Activated T-cell treated with anti-CD3 and anti-CD28 coated beads for 4 hours (primary cell): Measurements from ENCODE around the gene HRG.

Experiments used
- DNase-seq: peaks from one replicate; pipeline ENCODE4 v3.0.0-alpha.2; 2020

The HRG gene

DNA sequence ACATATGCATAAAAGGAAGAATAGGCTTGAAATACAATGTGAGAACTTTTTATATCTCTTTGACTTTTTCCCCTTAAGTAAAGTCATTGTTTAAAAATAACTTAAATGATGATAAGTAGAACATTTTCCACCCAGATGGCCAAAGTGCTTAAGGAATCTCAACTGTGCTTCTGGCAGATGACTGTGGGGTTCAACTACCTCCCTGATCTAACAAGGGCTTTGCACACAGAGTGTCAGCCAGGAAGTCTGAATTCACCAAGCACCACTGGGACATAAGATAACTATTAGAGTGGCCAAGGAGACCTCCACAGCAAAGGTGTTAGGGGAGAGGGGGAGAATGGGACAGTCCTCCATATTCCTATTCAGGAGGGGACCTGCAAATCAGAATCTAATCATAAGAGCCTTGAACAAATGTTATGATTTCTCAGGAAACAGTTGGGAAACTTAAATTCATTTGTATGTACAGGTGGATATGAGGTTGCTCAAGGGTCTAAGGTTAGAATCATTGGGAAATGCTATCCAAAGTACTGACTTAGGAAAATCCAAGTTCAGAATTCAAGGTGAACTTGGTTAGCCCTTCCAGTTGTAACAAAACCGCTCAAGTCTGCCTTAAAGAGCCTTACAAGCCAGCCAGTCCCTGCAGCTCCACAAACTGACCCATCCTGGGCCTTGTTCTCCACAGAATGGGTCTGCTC is 25.9 kb upstream of the HRG start, which contains the start of gene FETUB:
FETUB (plus strand) TSS at position 622 of the 695 bp plus-strand sequence; CDS start at position 684, 62 bp downstream.
- no peak for DNase-seq

DNA sequence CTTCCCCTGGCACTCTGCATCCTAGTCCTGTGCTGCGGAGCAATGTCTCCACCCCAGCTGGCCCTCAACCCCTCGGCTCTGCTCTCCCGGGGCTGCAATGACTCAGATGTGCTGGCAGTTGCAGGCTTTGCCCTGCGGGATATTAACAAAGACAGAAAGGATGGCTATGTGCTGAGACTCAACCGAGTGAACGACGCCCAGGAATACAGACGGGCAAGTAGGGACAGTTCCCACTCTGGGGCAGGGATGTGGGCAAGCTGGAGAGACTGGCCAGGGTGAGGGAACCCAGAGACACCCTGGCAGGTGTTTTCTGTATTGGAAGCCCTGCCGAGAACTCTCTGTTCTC is 25.4 kb upstream of the HRG start:
- no peak for DNase-seq

DNA sequence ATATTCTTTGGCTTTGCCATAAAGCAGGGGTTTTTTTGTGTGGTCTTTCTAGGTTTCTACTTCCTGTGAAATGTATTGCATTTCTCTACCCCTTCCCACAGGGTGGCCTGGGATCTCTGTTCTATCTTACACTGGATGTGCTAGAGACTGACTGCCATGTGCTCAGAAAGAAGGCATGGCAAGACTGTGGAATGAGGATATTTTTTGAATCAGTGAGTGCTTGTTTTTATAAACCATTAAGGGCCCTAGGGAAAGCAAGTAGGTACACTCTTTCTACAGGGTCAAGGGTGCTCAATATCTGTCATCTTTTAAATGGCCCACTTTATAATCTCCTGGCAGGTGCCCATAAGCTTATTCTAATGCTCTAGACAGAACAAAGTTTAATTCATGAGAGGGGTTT is 24.9 kb upstream of the HRG start:
- DNase-seq = no peak

DNA sequence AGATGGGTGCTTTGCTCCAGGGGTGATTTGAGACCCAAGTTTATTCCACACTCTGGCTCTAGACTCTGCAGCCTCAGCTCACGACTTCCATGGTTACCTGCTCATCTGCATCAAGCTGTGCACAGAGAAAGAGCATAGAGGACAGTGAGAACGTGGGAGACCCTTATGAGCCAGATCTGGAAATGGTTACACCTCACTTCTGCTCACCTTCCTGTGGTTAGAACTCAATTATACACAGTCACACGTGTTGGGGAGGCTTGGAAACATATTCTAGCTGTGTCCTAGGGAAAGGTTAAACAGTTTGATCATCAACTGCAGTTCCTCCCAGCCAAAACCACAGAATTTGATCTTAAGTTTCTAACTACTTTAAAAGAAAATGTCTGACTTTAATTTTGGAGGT is 23.8 kb upstream of the HRG start:
- no peak for DNase-seq

GRCh38 chr3:186643493-186643892 is 22.3 kb upstream of the HRG start:
- DNase-seq = no peak

DNA sequence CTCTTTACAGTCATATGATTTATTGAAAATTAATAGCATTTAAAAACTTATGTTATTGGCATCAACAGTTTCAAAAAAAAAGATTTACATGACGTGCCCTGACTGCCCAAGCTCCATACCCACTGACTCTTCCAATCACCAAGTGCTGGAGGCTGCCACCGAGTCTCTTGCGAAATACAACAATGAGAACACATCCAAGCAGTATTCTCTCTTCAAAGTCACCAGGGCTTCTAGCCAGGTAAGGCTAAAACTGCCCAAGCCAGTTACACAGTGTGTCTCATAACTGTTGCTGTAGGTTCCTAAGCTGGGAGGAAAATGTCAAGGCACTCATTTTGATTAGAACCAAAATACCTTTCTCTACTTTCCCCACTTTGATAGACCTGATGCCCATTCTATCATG is 21.1 kb upstream of the HRG start:
- no peak for DNase-seq

DNA sequence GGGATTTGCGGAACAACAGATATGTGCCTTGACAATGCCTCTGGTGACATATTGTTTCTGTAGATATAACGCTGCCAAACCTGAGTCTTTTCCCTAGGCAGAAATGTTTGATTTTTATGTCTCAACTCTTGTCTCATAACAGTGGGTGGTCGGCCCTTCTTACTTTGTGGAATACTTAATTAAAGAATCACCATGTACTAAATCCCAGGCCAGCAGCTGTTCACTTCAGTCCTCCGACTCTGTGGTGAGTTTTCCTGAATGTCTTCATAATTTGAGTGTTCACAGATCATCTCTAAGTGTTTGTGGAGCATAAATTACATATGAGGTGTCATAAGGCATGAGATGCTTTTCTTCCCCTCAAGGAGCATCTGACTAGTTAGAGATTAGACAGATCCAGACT is 19.7 kb upstream of the HRG start:
- no peak for DNase-seq

GRCh38 chr3:186646841-186647240 is 19.0 kb upstream of the HRG start:
- DNase-seq = no peak

DNA sequence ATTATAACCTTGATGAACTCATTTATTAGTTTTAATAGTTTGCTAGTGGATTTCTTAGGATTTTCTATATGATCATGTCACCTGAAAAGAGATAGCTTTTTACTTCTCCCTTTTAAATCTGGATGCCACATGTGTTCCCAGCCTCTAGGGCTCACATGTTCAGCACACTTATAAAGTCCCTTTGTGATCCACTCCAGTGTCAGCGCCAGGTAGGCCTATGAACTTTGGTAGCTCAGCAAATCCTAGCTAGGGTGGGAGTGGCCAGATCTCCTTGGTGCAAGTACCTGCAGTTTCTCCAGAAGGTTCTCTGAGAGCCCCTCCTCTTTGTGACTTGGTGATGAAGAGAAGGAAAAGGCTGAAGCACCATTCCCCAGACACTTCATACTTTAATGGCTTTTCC is 17.0 kb upstream of the HRG start:
- no peak for DNase-seq

DNA sequence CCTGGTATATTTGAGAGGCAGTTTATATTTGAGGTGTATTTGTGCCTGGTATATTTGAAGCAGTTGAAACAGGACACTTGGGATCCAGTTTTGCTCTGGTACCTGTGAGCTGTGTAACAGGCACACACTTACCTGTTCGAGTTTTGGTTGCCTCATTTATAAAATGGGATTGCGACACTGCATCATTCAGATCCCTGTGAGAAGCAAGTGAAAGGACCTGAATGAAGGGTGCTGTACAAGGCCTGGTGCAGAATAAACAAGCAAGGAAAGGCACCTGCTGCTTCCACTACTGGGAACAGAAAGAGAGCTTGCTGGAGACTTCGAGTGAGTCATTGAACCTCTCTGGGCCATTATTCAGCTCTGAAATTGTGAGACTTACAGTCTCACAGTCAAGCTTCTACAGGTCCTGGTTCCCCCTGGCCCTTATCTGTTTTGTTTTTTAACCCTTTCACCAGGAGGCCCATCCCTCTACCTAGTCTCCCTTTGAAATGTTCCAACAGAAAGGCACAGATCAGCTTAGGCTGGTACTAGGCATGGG is 14.1 kb upstream of the HRG start:
- no peak for DNase-seq

- no peak for DNase-seq
Measured at GRCh38 chr3:186653080-186653707, 12.6 kb upstream of the HRG start.

GRCh38 chr3:186653984-186654383 is 11.8 kb upstream of the HRG start:
- no peak for DNase-seq

DNA sequence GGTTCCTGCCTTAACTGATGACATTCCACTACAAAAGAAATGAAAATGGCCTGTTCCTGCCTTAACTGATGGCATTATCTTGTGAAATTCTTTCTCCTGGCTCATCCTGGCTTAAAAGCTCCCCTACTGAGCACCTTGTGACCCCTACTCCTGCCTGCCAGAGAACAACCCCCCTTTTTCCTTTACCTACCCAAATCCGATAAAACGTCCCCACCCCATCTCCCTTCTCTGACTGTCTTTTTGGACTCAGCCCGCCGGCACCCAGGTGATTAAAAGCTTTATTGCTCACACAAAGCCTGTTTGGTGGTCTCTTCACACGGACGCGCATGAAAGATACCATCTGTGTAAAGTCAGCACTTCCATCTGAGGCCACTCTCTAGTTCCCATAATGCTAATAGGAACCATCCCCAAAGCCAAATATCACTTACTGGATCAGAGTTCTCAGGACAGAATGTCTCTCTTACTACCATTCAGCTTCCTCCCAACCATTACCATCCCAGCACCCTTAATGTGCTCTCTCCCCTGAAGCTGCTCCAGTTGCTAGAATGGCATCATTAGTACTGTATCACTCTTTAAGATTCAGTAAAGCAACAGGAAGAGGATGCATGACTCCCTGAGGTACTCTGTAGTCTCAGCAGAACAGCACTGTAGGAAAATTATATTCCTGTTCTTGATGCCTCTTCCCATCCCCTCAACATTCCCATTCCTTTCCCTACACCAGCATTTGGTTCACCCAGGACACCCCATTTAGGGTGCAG is 2.3 kb upstream of the HRG start:
- no peak for DNase-seq

DNA sequence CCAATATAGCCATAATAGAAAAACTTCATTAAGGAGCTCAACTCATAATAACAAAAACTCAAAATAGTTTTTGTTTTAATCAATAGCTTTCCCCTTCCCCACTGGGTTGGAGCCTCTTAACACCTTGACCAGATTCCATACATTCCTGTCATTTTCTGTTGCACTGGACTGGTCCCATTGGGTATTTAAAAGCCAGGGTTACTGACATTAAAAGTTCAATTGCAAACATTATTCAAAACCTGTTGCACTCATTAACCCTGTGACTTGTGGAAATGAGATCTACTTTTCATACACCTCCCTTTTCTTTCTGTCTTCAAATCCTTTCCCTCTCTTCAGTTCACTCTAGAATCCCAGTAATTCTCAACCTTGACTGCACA is 1.7 kb upstream of the HRG start:
- no peak for DNase-seq

- DNase-seq = no peak
Measured at GRCh38 chr3:186664506-186664905, 1.3 kb upstream of the HRG start.

- no peak for DNase-seq
Measured at GRCh38 chr3:186668426-186668825, 2.6 kb downstream of the HRG start.

DNA sequence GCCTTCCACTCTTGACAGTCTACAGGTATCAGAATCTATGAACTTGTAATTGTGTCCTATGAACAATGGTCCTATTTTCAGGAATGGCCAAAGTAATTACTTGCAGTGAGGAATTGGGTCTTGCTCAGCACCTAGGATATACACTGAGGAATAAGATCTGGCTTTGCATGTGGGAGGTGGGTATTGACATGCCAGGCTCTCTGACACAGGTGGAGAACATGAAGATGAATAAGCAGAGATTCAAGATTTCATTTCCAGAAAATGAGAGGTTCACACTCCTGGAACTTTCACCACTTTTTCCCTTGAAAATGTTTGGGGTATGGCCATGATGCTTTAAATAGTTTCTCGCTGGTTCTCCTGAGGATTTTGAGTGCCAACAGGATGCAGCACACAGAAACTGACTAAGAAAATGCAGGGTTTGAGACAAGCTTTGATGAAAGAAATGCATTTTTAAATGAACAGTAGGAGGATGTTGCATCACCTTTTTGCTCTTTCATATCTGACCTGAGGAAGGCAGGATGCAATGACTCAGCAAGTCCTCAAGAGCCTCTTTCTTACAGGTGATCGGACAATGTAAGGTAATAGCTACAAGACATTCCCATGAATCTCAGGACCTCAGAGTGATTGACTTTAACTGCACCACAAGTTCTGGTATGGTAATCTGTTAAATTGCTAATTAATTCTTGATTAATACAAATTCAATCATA is 3.7 kb downstream of the HRG start:
- no peak for DNase-seq

- no peak for DNase-seq
Measured at GRCh38 chr3:186670155-186670554, 4.3 kb downstream of the HRG start.

GRCh38 chr3:186671051-186671450 is 5.2 kb downstream of the HRG start:
- DNase-seq = no peak

DNA sequence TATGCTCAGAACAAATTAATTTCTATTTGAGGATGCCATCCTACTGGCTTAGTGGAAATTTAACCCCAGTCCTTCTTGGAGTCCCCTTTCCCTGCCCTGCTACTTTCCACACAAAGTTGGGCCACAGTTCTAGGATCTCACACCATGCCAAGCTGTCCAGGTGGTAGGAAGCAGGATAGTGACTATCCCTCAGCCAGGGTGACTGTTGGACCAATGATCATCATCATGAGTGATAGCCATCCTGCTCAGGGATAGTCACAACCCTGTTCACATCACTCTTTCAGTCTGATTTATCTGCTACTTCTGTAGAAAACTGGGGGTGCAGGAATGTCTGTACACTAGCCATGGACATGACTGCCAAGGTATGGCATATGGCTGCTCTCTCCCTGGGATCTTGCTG is 12.8 kb downstream of the HRG start:
- DNase-seq = no peak

DNA sequence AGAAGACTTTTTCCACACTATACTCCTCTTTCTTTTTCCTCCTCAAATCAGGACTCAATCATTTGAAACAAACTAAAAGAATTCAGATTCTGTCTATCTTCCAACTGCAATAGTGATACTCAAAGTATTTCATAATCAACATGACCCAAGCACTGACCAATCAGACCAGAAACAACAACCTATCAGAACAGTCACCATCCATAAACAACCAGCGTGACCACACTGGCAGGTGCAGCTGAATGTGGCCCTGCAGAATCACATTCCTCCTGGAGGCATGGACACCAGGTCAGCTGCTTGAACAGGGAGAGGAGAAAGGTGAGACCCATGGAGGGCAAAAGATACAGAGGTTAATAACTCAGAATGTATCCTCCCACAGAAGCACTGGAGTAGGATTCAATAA is 13.3 kb downstream of the HRG start:
- no peak for DNase-seq

GRCh38 chr3:186680869-186681268 is 15.1 kb downstream of the HRG start:
- DNase-seq = no peak

DNA sequence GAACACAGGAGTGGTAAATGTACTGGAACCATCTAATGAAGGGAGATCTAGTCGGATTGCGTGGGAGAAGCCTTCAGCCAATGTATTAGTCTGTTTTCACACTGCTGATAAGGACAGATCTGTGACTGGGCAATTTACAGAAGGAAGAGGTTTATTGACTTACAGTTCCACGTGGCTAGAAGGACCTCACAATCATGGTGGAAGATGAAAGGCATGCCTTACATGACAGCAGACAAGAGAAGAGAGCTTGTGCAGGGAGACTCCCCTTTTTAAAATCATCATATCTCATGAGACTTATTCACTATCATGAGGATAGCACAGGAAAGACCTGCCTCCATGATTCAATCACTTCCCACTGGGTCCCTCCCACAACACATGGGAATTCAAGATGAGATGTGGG is 17.0 kb downstream of the HRG start:
- no peak for DNase-seq
